NCI-H2107 treated with DMSO at 0.1 percent for 48 hours (cell line): ENCODE results near the gene NFIA.
"Not testable (repeated sequence)": the region's sequence is repeated elsewhere in the genome, so short reads cannot be mapped to it uniquely, and the experiment has no call there.

Experiments used
- DNase-seq: peaks from one replicate; lab custom pipeline; 2025; ENCODE audit not compliant: unreplicated experiment; lab: John Stamatoyannopoulos, UW

The NFIA gene

GRCh38 chr1:61058483-61059245 is 23.7 kb upstream of the NFIA start:
- DNase-seq: no peak

GRCh38 chr1:61061601-61062000 is 20.8 kb upstream of the NFIA start:
- not testable (repeated sequence) for DNase-seq

- no peak for DNase-seq
Measured at GRCh38 chr1:61064673-61065072, 17.7 kb upstream of the NFIA start.

DNA sequence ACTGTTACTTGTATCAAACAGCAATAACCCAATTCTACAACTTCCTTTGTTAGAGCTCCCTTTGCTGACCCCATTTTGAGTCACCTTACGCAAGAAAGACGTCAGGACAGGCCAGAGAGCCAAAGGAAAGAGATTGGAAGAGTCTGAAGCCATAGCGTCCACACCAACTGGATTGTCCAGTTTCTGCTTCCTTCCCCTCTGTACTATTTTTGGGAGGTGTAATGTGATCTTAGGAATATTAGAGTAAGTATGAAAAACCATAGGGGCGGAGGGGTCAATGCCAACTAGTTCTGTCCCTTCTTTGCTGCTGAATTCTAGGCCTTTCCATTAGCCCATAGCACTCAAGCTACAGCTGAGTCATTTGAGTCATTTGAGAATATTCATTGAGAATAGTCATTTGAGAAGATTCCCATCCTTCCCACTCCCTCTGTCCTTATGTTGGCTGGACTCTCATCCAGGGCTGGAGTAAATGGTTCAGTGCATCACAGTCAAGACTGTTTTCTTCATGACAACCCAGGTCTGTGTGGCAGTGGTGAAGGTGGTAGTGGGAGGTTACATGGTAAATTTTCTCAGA is 14.8 kb upstream of the NFIA start:
- DNase-seq: no peak

DNA sequence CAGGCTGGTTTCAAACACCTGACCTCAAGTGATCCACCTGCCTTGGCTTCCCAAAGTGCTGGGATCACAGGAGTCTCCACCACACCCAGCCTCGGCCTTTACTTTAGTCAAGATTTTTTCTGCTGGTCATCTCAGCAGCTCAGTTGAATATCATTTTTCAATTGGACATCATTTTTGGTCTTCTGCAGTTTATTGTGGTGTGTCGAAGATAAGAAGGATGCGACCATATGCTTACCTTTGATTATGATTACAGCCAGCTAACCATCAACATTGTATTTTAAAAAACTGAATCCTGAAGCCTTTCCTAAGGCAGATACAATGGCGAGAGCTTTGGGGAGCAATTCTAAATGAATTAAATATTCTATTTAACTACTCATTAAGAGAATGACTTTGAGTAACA is 12.3 kb upstream of the NFIA start:
- no peak for DNase-seq

- DNase-seq: no peak
Measured at GRCh38 chr1:61071205-61072130, 10.9 kb upstream of the NFIA start.

GRCh38 chr1:61073871-61074270 is 8.5 kb upstream of the NFIA start:
- DNase-seq: no peak

DNA sequence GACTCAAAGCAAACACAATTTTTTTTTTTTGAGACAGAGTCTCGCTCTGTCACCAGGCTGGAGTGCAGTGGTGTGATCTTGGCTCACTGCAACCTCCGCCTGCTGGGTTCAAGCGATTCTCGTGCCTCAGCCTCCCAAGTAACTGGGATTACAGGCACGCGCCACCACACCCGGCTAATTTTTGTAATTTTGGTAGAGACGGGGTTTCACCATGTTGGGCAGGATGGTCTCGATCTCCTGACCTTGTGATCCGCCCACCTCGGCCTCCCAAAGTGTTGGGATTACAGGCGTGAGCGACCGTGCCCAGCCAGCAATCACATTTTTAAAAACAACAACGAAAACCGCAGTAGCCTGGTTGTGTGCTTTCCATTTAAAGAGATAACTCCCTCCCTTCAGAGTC is 6.5 kb upstream of the NFIA start:
- not testable (repeated sequence) for DNase-seq

DNA sequence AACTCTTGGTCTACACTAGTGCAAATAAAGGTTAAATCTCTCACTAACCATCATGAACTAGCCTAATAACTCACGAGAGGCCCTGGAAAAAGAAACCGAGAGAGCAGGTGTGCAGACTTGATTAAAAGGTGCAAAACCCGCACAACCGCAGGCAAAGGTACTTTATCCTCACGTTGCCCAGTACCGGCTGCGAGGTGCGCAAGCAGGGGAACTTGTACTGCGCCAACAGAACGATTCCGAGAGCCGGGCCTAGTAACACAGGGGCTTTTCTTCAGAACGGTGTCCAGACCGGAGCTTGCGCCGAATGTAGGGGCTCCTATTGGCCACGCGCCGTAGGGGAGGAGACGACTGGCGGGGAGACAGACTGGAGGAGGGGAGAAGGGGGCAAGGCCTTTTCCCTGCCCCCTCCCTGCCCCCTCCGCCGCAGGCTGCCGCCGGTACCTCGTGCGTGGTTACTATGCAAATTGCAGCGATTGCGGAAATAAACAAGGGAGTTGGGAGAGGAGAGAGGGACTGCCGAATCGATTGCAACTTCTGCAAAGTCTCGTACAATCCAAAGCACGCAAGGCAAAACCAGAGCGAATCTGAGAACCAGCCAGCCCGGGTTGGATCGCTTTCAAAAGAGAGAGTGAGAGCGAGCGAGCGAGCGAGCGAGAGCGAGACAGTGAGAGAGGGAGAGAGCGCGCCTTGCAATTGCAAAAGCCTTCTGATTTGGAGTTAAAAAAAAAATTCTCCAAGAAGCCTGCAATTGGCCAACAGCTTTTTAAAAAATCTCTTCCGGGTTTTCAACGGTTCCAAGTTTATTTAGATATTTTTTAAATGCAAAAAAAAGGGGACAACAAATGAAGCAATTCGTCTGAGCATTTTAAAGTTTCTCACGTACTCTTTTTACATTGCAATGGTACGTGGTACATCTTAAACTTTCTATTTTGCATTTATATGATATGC is 5.4 kb upstream of the NFIA start:
- DNase-seq: peak; percentile 95

DNA sequence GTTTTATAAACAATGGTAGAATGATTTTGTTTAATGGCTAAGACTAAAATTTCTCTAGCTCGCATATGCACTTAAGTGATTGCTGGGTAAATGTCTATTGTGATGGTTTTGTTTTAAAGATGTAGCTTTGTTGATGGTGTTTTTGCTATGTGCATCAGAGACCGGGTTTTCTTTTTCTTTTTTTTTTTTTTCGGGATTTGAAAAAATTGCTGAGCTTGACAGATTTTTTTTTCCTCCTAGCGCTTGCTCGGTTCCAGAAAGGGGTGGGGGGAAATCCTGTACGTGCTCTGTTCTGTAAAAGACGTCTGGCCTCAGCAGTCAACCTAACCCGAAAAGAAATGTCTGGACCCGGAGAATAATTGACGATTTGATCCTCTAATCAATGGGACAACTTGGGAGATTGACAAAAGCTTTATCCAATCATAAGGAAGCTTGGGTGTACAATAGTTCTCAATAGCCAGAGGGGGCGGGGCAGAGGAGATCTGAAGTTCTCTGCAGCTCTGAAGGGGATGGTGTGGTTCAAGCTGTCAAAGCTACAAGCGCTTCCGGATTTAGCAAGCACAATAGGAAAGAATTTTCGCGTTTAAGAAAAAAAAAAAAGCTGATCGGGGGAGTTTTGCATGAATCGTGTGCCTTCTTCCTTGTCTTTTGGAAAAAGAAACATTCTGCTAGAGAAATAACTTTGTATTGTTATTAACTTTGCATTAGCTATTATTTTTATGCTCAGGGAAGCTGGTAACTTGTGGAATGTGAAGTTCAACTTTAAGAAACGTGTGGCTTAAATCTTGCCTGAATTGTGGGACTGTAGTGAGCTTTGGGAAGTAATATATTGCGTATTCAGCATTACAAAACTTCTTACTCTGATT is 4.5 kb upstream of the NFIA start:
- DNase-seq: peak; percentile 98

GRCh38 chr1:61078618-61079295 is 3.6 kb upstream of the NFIA start:
- no peak for DNase-seq

GRCh38 chr1:61079296-61079897 is 3.0 kb upstream of the NFIA start:
- DNase-seq: no peak

GRCh38 chr1:61079898-61080336 is 2.4 kb upstream of the NFIA start:
- no peak for DNase-seq

- DNase-seq: no peak
Measured at GRCh38 chr1:61080413-61081143, 1.8 kb upstream of the NFIA start.

DNA sequence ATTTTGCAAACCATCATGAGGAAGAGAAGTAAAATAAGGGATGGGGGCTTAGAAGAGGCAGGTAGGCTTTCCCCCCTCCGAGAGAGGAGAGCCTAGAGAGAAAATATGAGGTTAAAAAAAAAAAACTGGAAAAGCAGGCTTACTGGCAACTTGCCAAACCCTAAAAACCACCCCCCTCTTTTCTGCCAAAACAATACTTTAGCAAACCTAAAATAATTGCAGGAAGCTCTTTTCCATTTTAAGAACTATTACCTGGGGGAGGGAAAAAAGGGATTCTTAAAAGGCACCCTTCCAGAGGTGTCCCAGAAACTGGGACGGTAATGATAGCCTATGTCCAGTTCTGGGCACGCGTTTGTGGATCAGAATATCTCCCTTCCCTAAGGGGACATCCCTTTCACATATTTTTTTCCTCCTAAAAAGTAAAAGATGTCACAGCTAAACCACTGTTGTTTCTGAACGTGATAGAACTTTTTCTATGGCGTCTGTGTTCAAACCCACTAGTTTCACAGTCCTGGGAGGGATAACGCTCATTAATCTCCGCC is 1.1 kb upstream of the NFIA start:
- DNase-seq: no peak

DNA sequence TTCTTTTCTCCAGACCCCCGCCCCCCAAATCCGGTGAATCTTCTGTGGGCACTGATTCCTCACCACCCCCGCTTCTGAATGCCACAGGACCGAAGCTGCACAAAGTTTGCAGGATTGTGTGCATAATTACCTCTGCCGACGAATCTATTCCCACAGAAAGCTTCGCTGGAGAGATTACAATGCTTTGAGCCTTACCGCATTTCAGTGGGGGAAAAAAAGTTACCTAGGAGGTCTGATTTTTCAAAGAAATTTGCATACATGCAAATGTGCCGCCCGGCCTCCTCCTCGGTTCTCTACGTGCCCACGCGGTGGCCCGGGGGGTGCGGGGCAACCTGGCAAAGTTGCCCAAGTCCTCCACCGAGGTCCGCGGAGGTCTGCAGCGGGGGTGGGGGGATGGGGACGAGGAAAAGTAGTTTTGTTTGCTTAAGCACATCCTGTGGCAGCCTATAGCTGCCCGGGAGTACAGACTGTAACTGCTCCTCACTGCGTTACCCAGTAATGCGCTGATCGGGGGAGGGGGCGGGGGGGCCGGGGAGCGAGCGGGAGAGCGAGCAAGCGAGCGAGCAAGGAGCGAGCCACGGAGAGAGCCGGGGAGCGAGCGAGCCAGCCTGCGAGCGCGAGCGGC is 563 bp upstream of the NFIA start:
- no peak for DNase-seq
